ENCODE measurements around the gene RGS8. TPM values are rescaled to one million over a fixed set of nuclear protein-coding genes. Genes with fewer than 3 reads are reported as not detected.

The RGS8 gene
- total and polyA plus RNA-seq, 10 of the 15 experiments (the other 5 are each of a cell fraction or from before 2014, with no cell fraction given), result 0.03 to 0.62 (median 0.33) TPM

GRCh38 chr1:182668521-182669054 lies 15.8 kb downstream of the RGS8 start:
- ATAC-seq (no peak), FAIRE-seq (no peak), DNase-seq (ENCODE audit: low read depth, low spot score) (no peak)
- in situ Hi-C loops (cut with MboI), result no loop called here
- H3K79me2 ChIP-seq (ENCODE audit: control insufficient read depth, insufficient read depth, low read length), result no peaks in the 10 kb centered on the region
- SMC1A ChIA-PET (ENCODE audit: uncharacterized antibody, unreplicated experiment), result interaction anchor here (0.7 to 11.1 kb wide), 6 partner anchors 7 to 114 kb away, joined by 3 to 106 read pairs (median 3); no protein-coding TSS in a partner anchor
- H3K27me3 ChIP-seq (replicated peaks in 1 of 2; ENCODE audit: control insufficient read depth in 2 of 2, insufficient read depth in 2 of 2, low read length in 1 of 2), result no peaks in the 10 kb centered on the region
- no peaks in the 10 kb centered on the region for H3K36me3 ChIP-seq (ENCODE audit: control insufficient read depth in 2 of 2, insufficient read depth in 2 of 2, low read length in 1 of 2)
- BruUV-seq (replicated peaks), result no TSS peak
- no peak overlapping the region for H3K4me3 ChIP-seq
- H4K20me1 ChIP-seq (ENCODE audit: control insufficient read depth, insufficient read depth), result no peaks in the 10 kb centered on the region
- no peak overlapping the region for H2AFZ ChIP-seq (ENCODE audit: control insufficient read depth, low read depth, low read length)
- no peak overlapping the region for H3K9ac ChIP-seq (ENCODE audit: control insufficient read depth, insufficient read depth, low read length)
- intact Hi-C loops (cut with micrococcal nuclease; ENCODE audit: unreplicated experiment), result no loop called here
- TF ChIP-seq TCF7 (IDR thresholded peaks at IDR 0.05; ENCODE audit: borderline replicate concordance) (no peak), ZNF622 (IDR thresholded peaks at IDR 0.05) (no peak), MTA3 (IDR thresholded peaks at IDR 0.05; ENCODE audit: borderline replicate concordance, low read length) (no peak), CHD1 (IDR thresholded peaks at IDR 0.05; ENCODE audit: low read depth, low read length) (no peak), ZSCAN29 (IDR thresholded peaks at IDR 0.05) (no peak), NFIC (IDR thresholded peaks at IDR 0.05; ENCODE audit: low read depth, low read length) (no peak), MTA2 (IDR thresholded peaks at IDR 0.05; ENCODE audit: low read depth) (no peak), NBN (IDR thresholded peaks at IDR 0.05) (no peak), KAT2A (conservative IDR thresholded peaks at IDR 0.05; ENCODE audit: control insufficient read depth, low read depth, low read length) (no peak)
- TF ChIP-seq, protein P1, sequence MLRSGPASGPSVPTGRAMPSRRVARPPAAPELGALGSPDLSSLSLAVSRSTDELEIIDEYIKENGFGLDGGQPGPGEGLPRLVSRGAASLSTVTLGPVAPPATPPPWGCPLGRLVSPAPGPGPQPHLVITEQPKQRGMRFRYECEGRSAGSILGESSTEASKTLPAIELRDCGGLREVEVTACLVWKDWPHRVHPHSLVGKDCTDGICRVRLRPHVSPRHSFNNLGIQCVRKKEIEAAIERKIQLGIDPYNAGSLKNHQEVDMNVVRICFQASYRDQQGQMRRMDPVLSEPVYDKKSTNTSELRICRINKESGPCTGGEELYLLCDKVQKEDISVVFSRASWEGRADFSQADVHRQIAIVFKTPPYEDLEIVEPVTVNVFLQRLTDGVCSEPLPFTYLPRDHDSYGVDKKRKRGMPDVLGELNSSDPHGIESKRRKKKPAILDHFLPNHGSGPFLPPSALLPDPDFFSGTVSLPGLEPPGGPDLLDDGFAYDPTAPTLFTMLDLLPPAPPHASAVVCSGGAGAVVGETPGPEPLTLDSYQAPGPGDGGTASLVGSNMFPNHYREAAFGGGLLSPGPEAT (IDR thresholded peaks at IDR 0.05; ENCODE audit: low read depth), result no peak
- TF ChIP-seq, protein P2, sequence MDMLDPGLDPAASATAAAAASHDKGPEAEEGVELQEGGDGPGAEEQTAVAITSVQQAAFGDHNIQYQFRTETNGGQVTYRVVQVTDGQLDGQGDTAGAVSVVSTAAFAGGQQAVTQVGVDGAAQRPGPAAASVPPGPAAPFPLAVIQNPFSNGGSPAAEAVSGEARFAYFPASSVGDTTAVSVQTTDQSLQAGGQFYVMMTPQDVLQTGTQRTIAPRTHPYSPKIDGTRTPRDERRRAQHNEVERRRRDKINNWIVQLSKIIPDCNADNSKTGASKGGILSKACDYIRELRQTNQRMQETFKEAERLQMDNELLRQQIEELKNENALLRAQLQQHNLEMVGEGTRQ (IDR thresholded peaks at IDR 0.05; ENCODE audit: borderline replicate concordance, low read depth, low read length), result no peak
- H3K27ac ChIP-seq (ENCODE audit: control insufficient read depth, insufficient read depth), result no peak overlapping the region
- no peak overlapping the region for H3K4me2 ChIP-seq (ENCODE audit: control insufficient read depth, insufficient read depth)
- POLR2A ChIA-PET, result interaction anchor here (0.5 to 1.1 kb wide), 2 partner anchors 20 to 39 kb away, joined by 3 to 4 read pairs; no protein-coding TSS in a partner anchor
- WGBS (ENCODE audit: insufficient coverage, insufficient replicate concordance, low lambda C conversion rate, missing lambda C conversion rate), result 83% methylated on average over 11 of the region's 11 CpGs
- no peaks in the 10 kb centered on the region for H3K9me3 ChIP-seq (replicated peaks; ENCODE audit: control insufficient read depth, insufficient read depth, low read length)
- RAD21 ChIA-PET (ENCODE audit: unreplicated experiment), result interaction anchor here (1.1 kb wide), 1 partner anchor 113 kb away, joined by 3 read pairs; no protein-coding TSS in a partner anchor
- 0 out of 2 replicates have a peak, but pooled peaks cover 9% of the 10 kb centered on the region for H3K4me1 ChIP-seq (ENCODE audit: control insufficient read depth, insufficient read depth, low read length)
- CTCF ChIA-PET, result interaction anchor here (0.8 to 4.0 kb wide), 2 partner anchors 9 kb away, joined by 3 to 23 read pairs; no protein-coding TSS in a partner anchor

All from GM12878 (cell line).